IMR-90 (cell line): ENCODE data around the gene ADRA2B. TPM values are rescaled to one million over a fixed set of nuclear protein-coding genes. Genes with fewer than 3 reads are reported as not detected.

ENCODE experiments used
- ATAC-seq: fragments of 200-7000 bp; cut with Tn5 transposase; 2 replicates; pipeline ENCODE4 v1.9.1; 2020; ENCODE audit warnings: low read depth, mild to moderate bottlenecking, moderate library complexity
- BruUV-seq: library from RNA; stranded (reverse); fragments of 400-500 nt; replicated peaks from 2 replicates; lab custom pipeline; 2021; lab: Mats Ljungman, UMichigan
- CTCF ChIA-PET: fragments of 300-600 bp; formaldehyde crosslinking; extraction: SDS; loops from one replicate; lab custom pipeline; 2021; ENCODE audit warnings: antibody characterized with exemption; lab: Yijun Ruan, JAX
- POLR2A ChIA-PET: fragments of 300-600 bp; sonication (Branson Sonifier 250); formaldehyde crosslinking; loops from one replicate; lab custom pipeline; 2022; ENCODE audit warnings: antibody characterized with exemption; ENCODE audit not compliant: unreplicated experiment; lab: Charles Lee
- DNase-seq: peaks from one replicate; pipeline ENCODE4 v3.0.0; 2013
- H2AFZ ChIP-seq: replicated peaks from 2 replicates; pipeline ENCODE3; 2013; ENCODE audit warnings: low read length, mild to moderate bottlenecking; ENCODE audit not compliant: poor library complexity
- H2AK5ac ChIP-seq: 2 replicates; pipeline ENCODE4 v1.6.1; 2013; ENCODE audit warnings: low read depth, low read length, inconsistent platforms
- H2AK9ac ChIP-seq: replicated peaks from 2 replicates; pipeline ENCODE3; 2013; ENCODE audit warnings: mild to moderate bottlenecking, low read depth, low read length, moderate library complexity; ENCODE audit not compliant: poor library complexity
- H2BK120ac ChIP-seq: 2 replicates; pipeline ENCODE4 v1.6.1; 2013; ENCODE audit warnings: low read depth, low read length, inconsistent platforms
- H2BK15ac ChIP-seq: 3 replicates; pipeline ENCODE4 v1.6.1; 2013; ENCODE audit warnings: low read depth, low read length, inconsistent platforms
- H2BK20ac ChIP-seq: 2 replicates; pipeline ENCODE4 v1.6.1; 2013; ENCODE audit warnings: low read depth, mild to moderate bottlenecking, inconsistent platforms, low read length, moderate library complexity
- H2BK5ac ChIP-seq: 2 replicates; pipeline ENCODE4 v1.6.1; 2013; ENCODE audit warnings: mild to moderate bottlenecking, low read depth, low read length, inconsistent platforms; ENCODE audit not compliant: poor library complexity, severe bottlenecking
- H3K14ac ChIP-seq: replicated peaks from 2 replicates; pipeline ENCODE4 v1.6.1; 2013; ENCODE audit warnings: low read depth, low read length, inconsistent platforms
- H3K18ac ChIP-seq: 2 replicates; pipeline ENCODE4 v1.6.1; 2013; ENCODE audit warnings: low read depth, low read length, control low read depth
- H3K23ac ChIP-seq: 2 replicates; pipeline ENCODE4 v1.6.1; 2013; ENCODE audit warnings: low read depth, low read length, inconsistent platforms
- H3K27ac ChIP-seq: 2 replicates; pipeline ENCODE4 v1.5.1; 2013; ENCODE audit warnings: mild to moderate bottlenecking, control low read depth, low read length; ENCODE audit not compliant: insufficient read depth
- H3K27me3 ChIP-seq: 2 replicates; pipeline ENCODE4 v1.6.1; 2013; ENCODE audit warnings: low read length; ENCODE audit not compliant: control insufficient read depth, insufficient read depth
- H3K36me3 ChIP-seq: 2 replicates; pipeline ENCODE4 v1.6.1; 2013; ENCODE audit warnings: low read length, mixed read lengths; ENCODE audit not compliant: control insufficient read depth, insufficient read depth
- H3K4ac ChIP-seq: 2 replicates; pipeline ENCODE4 v1.6.1; 2013; ENCODE audit warnings: low read depth, low read length, inconsistent platforms
- H3K4me1 ChIP-seq: 2 replicates; pipeline ENCODE4 v1.6.1; 2013; ENCODE audit warnings: low read length, mixed read lengths; ENCODE audit not compliant: control insufficient read depth, insufficient read depth
- H3K4me2 ChIP-seq: 2 replicates; pipeline ENCODE4 v1.6.1; 2013; ENCODE audit warnings: low read depth, mild to moderate bottlenecking, control low read depth, low read length, moderate library complexity
- H3K4me3 ChIP-seq: 2 replicates; pipeline ENCODE4 v1.5.1; 2013; ENCODE audit warnings: low read depth, mild to moderate bottlenecking, control low read depth, low read length, moderate library complexity; ENCODE audit not compliant: insufficient read depth
- H3K56ac ChIP-seq: 2 replicates; pipeline ENCODE4 v1.6.1; 2013; ENCODE audit warnings: low read length, inconsistent platforms; ENCODE audit not compliant: insufficient read depth; ENCODE audit errors: extremely low read depth
- H3K79me1 ChIP-seq, 2 experiments: 2 replicates each; pipeline ENCODE4 v1.6.1; 2013; ENCODE audit warnings: low read length in 2 of 2, inconsistent platforms in 1 of 2, low read depth in 1 of 2
- H3K9ac ChIP-seq: 2 replicates; pipeline ENCODE4 v1.6.1; 2013; ENCODE audit warnings: low read depth, low read length, control low read depth
- H3K9me1 ChIP-seq: 2 replicates; pipeline ENCODE4 v1.6.1; 2013; ENCODE audit warnings: low read length, inconsistent platforms; ENCODE audit not compliant: insufficient read depth
- H3K9me3 ChIP-seq: 2 replicates; pipeline ENCODE4 v1.6.1; 2013; ENCODE audit warnings: low read length; ENCODE audit not compliant: control insufficient read depth, insufficient read depth
- H4K20me1 ChIP-seq: 2 replicates; pipeline ENCODE4 v1.6.1; 2013; ENCODE audit warnings: low read length, inconsistent platforms; ENCODE audit not compliant: insufficient read depth
- H4K5ac ChIP-seq: 2 replicates; pipeline ENCODE4 v1.6.1; 2013; ENCODE audit warnings: mild to moderate bottlenecking, low read depth, low read length, control low read depth
- H4K8ac ChIP-seq, 2 experiments: 2 replicates each; pipeline ENCODE4 v1.6.1; 2013; ENCODE audit warnings: low read depth in 2 of 2, low read length in 2 of 2, control low read depth in 1 of 2, inconsistent platforms in 1 of 2
- H4K91ac ChIP-seq: 2 replicates; pipeline ENCODE4 v1.6.1; 2013; ENCODE audit warnings: low read depth, low read length, inconsistent platforms; ENCODE audit not compliant: insufficient read depth
- BHLHE40 ChIP-seq: fragments of 150-350 bp; IDR thresholded peaks from 2 replicates; pipeline ENCODE4 v1.6.1; 2016; ENCODE audit warnings: mild to moderate bottlenecking, low read depth, low read length
- CEBPB ChIP-seq: IDR thresholded peaks from 2 replicates; pipeline ENCODE4 v1.6.1; 2012; ENCODE audit warnings: low read depth, low read length, improper control_type of control experiment
- CHD1 ChIP-seq: IDR thresholded peaks from 2 replicates; pipeline ENCODE4 v1.6.1; 2012; ENCODE audit warnings: low read depth, low read length, improper control_type of control experiment
- FOS ChIP-seq: fragments of 150-350 bp; IDR thresholded peaks from 2 replicates; pipeline ENCODE4 v1.6.1; 2016; ENCODE audit warnings: low read depth, low read length
- MAFK ChIP-seq: IDR thresholded peaks from 2 replicates; pipeline ENCODE4 v1.6.1; 2012; ENCODE audit warnings: low read depth, low read length, improper control_type of control experiment
- MAZ ChIP-seq: IDR thresholded peaks from 2 replicates; pipeline ENCODE4 v1.6.1; 2012; ENCODE audit warnings: low read depth, mild to moderate bottlenecking, low read length, improper control_type of control experiment, moderate library complexity, borderline replicate concordance
- MXI1 ChIP-seq: IDR thresholded peaks from 2 replicates; pipeline ENCODE4 v1.6.1; 2012; ENCODE audit warnings: low read depth, mild to moderate bottlenecking, low read length, moderate library complexity, borderline replicate concordance
- NFE2L2 ChIP-seq: fragments of 150-350 bp; IDR thresholded peaks from 2 replicates; pipeline ENCODE4 v1.6.1; 2016; ENCODE audit warnings: low read depth, mild to moderate bottlenecking, low read length
- POLR2A ChIP-seq: IDR thresholded peaks from 2 replicates; pipeline ENCODE4 v1.6.1; 2012; ENCODE audit warnings: mild to moderate bottlenecking, low read depth, low read length
- RAD21 ChIP-seq: IDR thresholded peaks from 2 replicates; pipeline ENCODE4 v1.6.1; 2012; ENCODE audit warnings: low read length, improper control_type of control experiment
- RCOR1 ChIP-seq: IDR thresholded peaks from 2 replicates; pipeline ENCODE4 v1.6.1; 2012; ENCODE audit warnings: mild to moderate bottlenecking, low read length, improper control_type of control experiment; ENCODE audit not compliant: insufficient replicate concordance
- RFX5 ChIP-seq: IDR thresholded peaks from 2 replicates; pipeline ENCODE4 v1.8.0; 2012; ENCODE audit warnings: low read depth, mild to moderate bottlenecking, low read length, moderate library complexity
- SMC3 ChIP-seq: fragments of 150-350 bp; IDR thresholded peaks from 2 replicates; pipeline ENCODE4 v1.6.1; 2016; ENCODE audit warnings: low read depth, mild to moderate bottlenecking, antibody characterized with exemption, low read length, moderate library complexity
- WGBS, 2 experiments: methylation state at CpG; one replicate each; pipeline versions ENCODE4 v1.1.5 to v1.1.7; 2013; ENCODE audit warnings: missing lambda C conversion rate in 2 of 2; ENCODE audit not compliant: insufficient read length in 1 of 2; ENCODE audit errors: extremely low coverage in 2 of 2; 5-methylcytosine and 5-hydroxymethylcytosine counted together
- dilution Hi-C: fragments of 300-500 bp; cut with HindIII; formaldehyde crosslinking; loops from one replicate; pipeline ENCODE4 v1.14.3; 2018; ENCODE audit warnings: low sequenced_read_pairs; ENCODE audit not compliant: unreplicated experiment
- in situ Hi-C: fragments of 300-500 bp; cut with MboI; formaldehyde crosslinking; loops from 3 replicates; pipeline ENCODE4 v1.14.3; 2019; ENCODE audit warnings: low sequenced_read_pairs, inconsistent platforms, mixed read lengths
- intact Hi-C: fragments of 100-400 bp; cut with micrococcal nuclease; formaldehyde crosslinking; loops from 2 replicates; pipeline ENCODE4 v1.10.0; 2022
- polyA plus RNA-seq, 3 experiments: library from polyadenylated mRNA; depleted of rRNA; stranded (reverse); fragments of >200 nt; gene quantifications; 2 replicates each; pipeline ENCODE4 v1.2.3, GENCODE V29; 2012; ENCODE audit warnings: low replicate concordance in 1 of 3
- total RNA-seq: library from RNA; depleted of rRNA; stranded (reverse); fragments of >200 nt; gene quantifications from 2 replicates; pipeline ENCODE4 v1.2.3, GENCODE V29; 2012
- TF ChIP-seq, protein P1 (sequence below): fragments of 150-350 bp; IDR thresholded peaks from 2 replicates; pipeline ENCODE4 v1.6.1; 2017; ENCODE audit warnings: mild to moderate bottlenecking, antibody characterized with exemption, low read length, low read depth
- TF ChIP-seq, protein P2 (sequence below): conservative IDR thresholded peaks from 2 replicates; pipeline ENCODE4 v1.5.1; 2012; ENCODE audit warnings: mild to moderate bottlenecking, low read depth, low read length, improper control_type of control experiment
- TF ChIP-seq, protein P3 (sequence below): fragments of 150-350 bp; IDR thresholded peaks from 2 replicates; pipeline ENCODE4 v1.6.1; 2016; ENCODE audit warnings: low read depth, mild to moderate bottlenecking, low read length, moderate library complexity, borderline replicate concordance

ADRA2B gene
- total and polyA plus RNA-seq, 2 of the 4 experiments (the other 2 are of a cell fraction) = not detected

DNA sequence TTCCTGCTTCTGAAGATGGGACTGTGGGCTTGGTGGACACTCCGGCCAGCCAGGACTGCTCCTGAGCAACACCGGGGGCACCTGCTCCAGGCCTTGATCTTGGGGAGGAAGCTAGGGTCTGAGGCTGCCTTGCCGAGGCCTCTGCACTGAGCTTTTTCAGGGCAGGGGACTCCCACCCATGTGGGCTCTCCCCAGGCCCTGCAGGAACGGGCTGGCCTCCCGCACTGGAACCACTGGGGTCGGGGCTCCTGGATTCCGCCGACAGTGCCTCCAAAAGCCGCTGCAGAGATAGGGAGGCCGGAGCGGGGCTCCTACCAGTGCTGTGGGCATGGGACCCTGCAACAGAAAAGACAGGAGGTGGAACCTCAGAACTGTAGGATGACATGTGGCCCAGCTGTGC lies 7.6 kb upstream of the ADRA2B start:
- no peak overlapping the region for H2AK9ac ChIP-seq
- no peaks in the 10 kb centered on the region for H3K36me3 ChIP-seq
- H3K9me3 ChIP-seq = no peaks in the 10 kb centered on the region; the same call in 1 of the 2 replicates
- no peak overlapping the region for H2AK5ac ChIP-seq
- H2BK120ac ChIP-seq = no peak overlapping the region
- no peak overlapping the region for H3K9ac ChIP-seq
- H2BK5ac ChIP-seq = no peak overlapping the region
- dilution Hi-C loops (no loop called here), in situ Hi-C loops (loop anchor here (25.0 kb wide), 1 partner anchor 112 kb away; no protein-coding TSS in a partner anchor), intact Hi-C loops (no loop called here)
- H4K5ac ChIP-seq = no peak overlapping the region
- no peaks in the 10 kb centered on the region for H3K79me1 ChIP-seq
- H3K14ac ChIP-seq = no peak overlapping the region
- H3K23ac ChIP-seq = no peak overlapping the region
- ChIA-PET CTCF (no interaction called here), POLR2A (interaction anchor here (0.5 kb wide), 1 partner anchor 413 kb away, joined by 3 read pairs; no protein-coding TSS in a partner anchor)
- H2AFZ ChIP-seq = no peak overlapping the region
- no peaks in the 10 kb centered on the region for H3K9me1 ChIP-seq
- H3K18ac ChIP-seq = no peak overlapping the region
- no peaks in the 10 kb centered on the region for H3K4me1 ChIP-seq
- peaks cover 67% of the 10 kb centered on the region for H3K27me3 ChIP-seq
- TF ChIP-seq CHD1 = no peak
- TF ChIP-seq POLR2A = no peak
- TF ChIP-seq BHLHE40 = no peak
- TF ChIP-seq SMC3 = no peak
- no peak for TF ChIP-seq CEBPB
- no peak for TF ChIP-seq MAZ
- TF ChIP-seq RAD21 = no peak
- TF ChIP-seq MXI1 = no peak
- TF ChIP-seq RFX5 = no peak
- TF ChIP-seq, protein P1, sequence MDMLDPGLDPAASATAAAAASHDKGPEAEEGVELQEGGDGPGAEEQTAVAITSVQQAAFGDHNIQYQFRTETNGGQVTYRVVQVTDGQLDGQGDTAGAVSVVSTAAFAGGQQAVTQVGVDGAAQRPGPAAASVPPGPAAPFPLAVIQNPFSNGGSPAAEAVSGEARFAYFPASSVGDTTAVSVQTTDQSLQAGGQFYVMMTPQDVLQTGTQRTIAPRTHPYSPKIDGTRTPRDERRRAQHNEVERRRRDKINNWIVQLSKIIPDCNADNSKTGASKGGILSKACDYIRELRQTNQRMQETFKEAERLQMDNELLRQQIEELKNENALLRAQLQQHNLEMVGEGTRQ = no peak
- TF ChIP-seq, protein P2, sequence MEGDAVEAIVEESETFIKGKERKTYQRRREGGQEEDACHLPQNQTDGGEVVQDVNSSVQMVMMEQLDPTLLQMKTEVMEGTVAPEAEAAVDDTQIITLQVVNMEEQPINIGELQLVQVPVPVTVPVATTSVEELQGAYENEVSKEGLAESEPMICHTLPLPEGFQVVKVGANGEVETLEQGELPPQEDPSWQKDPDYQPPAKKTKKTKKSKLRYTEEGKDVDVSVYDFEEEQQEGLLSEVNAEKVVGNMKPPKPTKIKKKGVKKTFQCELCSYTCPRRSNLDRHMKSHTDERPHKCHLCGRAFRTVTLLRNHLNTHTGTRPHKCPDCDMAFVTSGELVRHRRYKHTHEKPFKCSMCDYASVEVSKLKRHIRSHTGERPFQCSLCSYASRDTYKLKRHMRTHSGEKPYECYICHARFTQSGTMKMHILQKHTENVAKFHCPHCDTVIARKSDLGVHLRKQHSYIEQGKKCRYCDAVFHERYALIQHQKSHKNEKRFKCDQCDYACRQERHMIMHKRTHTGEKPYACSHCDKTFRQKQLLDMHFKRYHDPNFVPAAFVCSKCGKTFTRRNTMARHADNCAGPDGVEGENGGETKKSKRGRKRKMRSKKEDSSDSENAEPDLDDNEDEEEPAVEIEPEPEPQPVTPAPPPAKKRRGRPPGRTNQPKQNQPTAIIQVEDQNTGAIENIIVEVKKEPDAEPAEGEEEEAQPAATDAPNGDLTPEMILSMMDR = no peak
- TF ChIP-seq FOS = no peak
- no peak for TF ChIP-seq RCOR1
- TF ChIP-seq NFE2L2 = no peak
- TF ChIP-seq MAFK = no peak
- TF ChIP-seq, protein P3, sequence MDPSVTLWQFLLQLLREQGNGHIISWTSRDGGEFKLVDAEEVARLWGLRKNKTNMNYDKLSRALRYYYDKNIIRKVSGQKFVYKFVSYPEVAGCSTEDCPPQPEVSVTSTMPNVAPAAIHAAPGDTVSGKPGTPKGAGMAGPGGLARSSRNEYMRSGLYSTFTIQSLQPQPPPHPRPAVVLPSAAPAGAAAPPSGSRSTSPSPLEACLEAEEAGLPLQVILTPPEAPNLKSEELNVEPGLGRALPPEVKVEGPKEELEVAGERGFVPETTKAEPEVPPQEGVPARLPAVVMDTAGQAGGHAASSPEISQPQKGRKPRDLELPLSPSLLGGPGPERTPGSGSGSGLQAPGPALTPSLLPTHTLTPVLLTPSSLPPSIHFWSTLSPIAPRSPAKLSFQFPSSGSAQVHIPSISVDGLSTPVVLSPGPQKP = no peak
- H4K8ac ChIP-seq = no peak overlapping the region
- H3K56ac ChIP-seq = no peak overlapping the region
- H3K4me2 ChIP-seq = no peak overlapping the region
- ATAC-seq (no peak), DNase-seq (no peak)
- no peak overlapping the region for H3K27ac ChIP-seq
- H2BK15ac ChIP-seq = no peak overlapping the region
- H4K20me1 ChIP-seq = no peaks in the 10 kb centered on the region
- no TSS peak for BruUV-seq
- no peak overlapping the region for H2BK20ac ChIP-seq
- WGBS, 2 experiments = 80% methylated on average over 6 of the region's 11 CpGs; no CpG with 5 or more reads in 1 of the 2 experiments
- no peak overlapping the region for H3K4ac ChIP-seq
- no peak overlapping the region for H3K4me3 ChIP-seq
- no peak overlapping the region for H4K91ac ChIP-seq
